HCT116 (cell line): ENCODE data around the gene TMEM240. TPM values are rescaled to one million over a fixed set of nuclear protein-coding genes. Genes with fewer than 3 reads are reported as not detected.

Experiments
- ATAC-seq: fragments of 200-7000 bp; cut with Tn5 transposase; 2 replicates; pipeline ENCODE4 v1.9.1; 2020; ENCODE audit warnings: mild to moderate bottlenecking, moderate library complexity
- BruUV-seq: library from RNA; stranded (reverse); fragments of 400-500 nt; replicated peaks from 2 replicates; lab custom pipeline; 2021; lab: Mats Ljungman, UMichigan
- CTCF ChIA-PET: fragments of 300-600 bp; sonication (Branson Sonifier 250); formaldehyde crosslinking; loops from one replicate; lab custom pipeline; 2021; ENCODE audit warnings: antibody characterized with exemption; lab: Charles Lee
- POLR2A ChIA-PET: fragments of 300-600, 350-600 bp; sonication (Branson Sonifier 250); formaldehyde crosslinking; loops from one replicate; lab custom pipeline; 2021; ENCODE audit warnings: antibody characterized with exemption; lab: Charles Lee
- RAD21 ChIA-PET, 2 experiments: fragments of 300-600 bp; sonication (Branson Sonifier 250); formaldehyde crosslinking; loops; one replicate each; lab custom pipeline; 2023; ENCODE audit warnings: low total read pairs in 2 of 2; ENCODE audit not compliant: uncharacterized antibody in 2 of 2, unreplicated experiment in 2 of 2, low non-redundant PET in 1 of 2; lab: Charles Lee
- DNase-seq: peaks from one replicate; pipeline ENCODE4 v3.0.0-alpha.2; 2010; ENCODE audit warnings: low read depth, low spot score
- H2AFZ ChIP-seq: fragments of 200-600 bp; shearing (Covaris generic), sonication (generic); 2 replicates; pipeline ENCODE4 v1.6.1; 2017; ENCODE audit warnings: low read depth, mixed run types, mixed read lengths, antibody characterized with exemption, low read length; ENCODE audit not compliant: poor library complexity, severe bottlenecking
- H3K27ac ChIP-seq: 2 replicates; pipeline ENCODE4 v1.5.1; 2012; ENCODE audit warnings: low read depth, low read length
- H3K27me3 ChIP-seq: fragments of 200-600 bp; sonication (generic); 2 replicates; pipeline ENCODE4 v1.6.1; 2016; ENCODE audit warnings: mixed run types, low read length, mixed read lengths; ENCODE audit not compliant: insufficient read depth
- H3K36me3 ChIP-seq, 2 experiments: fragments of 200-500 bp in 1 of 2; fragments of 200-600 bp in 1 of 2; sonication (Bioruptor generic) in 1 of 2; sonication (generic) in 1 of 2; 2 replicates each; pipeline versions ENCODE4 v1.5.1 to v1.6.1; 2014 to 2016; ENCODE audit warnings: low read length in 2 of 2, inconsistent platforms in 1 of 2, mixed read lengths in 1 of 2, mixed run types in 1 of 2; ENCODE audit not compliant: insufficient read depth in 2 of 2, control insufficient read depth in 1 of 2
- H3K4me1 ChIP-seq, 2 experiments: fragments of 200-600 bp in 1 of 2; sonication (generic) in 1 of 2; 2 replicates each; pipeline versions ENCODE4 v1.5.1 to v1.6.1; 2012 to 2017; ENCODE audit warnings: low read length in 2 of 2, inconsistent platforms in 1 of 2, mild to moderate bottlenecking in 1 of 2, mixed read lengths in 1 of 2, mixed run types in 1 of 2, moderate library complexity in 1 of 2; ENCODE audit not compliant: insufficient read depth in 2 of 2, control insufficient read depth in 1 of 2
- H3K4me2 ChIP-seq: fragments of 200-600 bp; sonication (generic); 2 replicates; pipeline ENCODE4 v1.6.1; 2017; ENCODE audit warnings: mixed run types, low read length, mixed read lengths
- H3K4me3 ChIP-seq, 2 experiments: fragments of 200-600 bp in 1 of 2; sonication (generic) in 1 of 2; replicated peaks in 1 of 2; 2 replicates each; pipeline ENCODE4 v1.5.1; 2011 to 2016; ENCODE audit warnings: low read length in 2 of 2, control low read depth in 1 of 2, low read depth in 1 of 2, mild to moderate bottlenecking in 1 of 2, mixed read lengths in 1 of 2, mixed run types in 1 of 2
- H3K79me2 ChIP-seq: fragments of 200-600 bp; sonication (generic); 2 replicates; pipeline ENCODE4 v1.6.1; 2017; ENCODE audit warnings: mild to moderate bottlenecking, mixed run types, low read length, moderate library complexity, mixed read lengths; ENCODE audit not compliant: insufficient read depth
- H3K9ac ChIP-seq: fragments of 200-600 bp; sonication (generic); 2 replicates; pipeline ENCODE4 v1.6.1; 2016; ENCODE audit warnings: low read length, mixed read lengths
- H3K9me2 ChIP-seq: fragments of 200-600 bp; sonication (generic), shearing (Covaris generic); 2 replicates; pipeline ENCODE4 v1.6.1; 2017; ENCODE audit warnings: mixed run types, mild to moderate bottlenecking, moderate library complexity; ENCODE audit not compliant: insufficient read depth
- H3K9me3 ChIP-seq, 2 experiments: fragments of 200-500 bp in 1 of 2; fragments of 200-600 bp in 1 of 2; sonication (Bioruptor generic) in 1 of 2; sonication (generic) in 1 of 2; 2 replicates each; pipeline ENCODE4 v1.6.1; 2014 to 2017; ENCODE audit warnings: low read length in 2 of 2, mixed read lengths in 2 of 2, inconsistent platforms in 1 of 2, low read depth in 1 of 2, mild to moderate bottlenecking in 1 of 2, mixed run types in 1 of 2, moderate library complexity in 1 of 2; ENCODE audit not compliant: control insufficient read depth in 1 of 2, insufficient read depth in 1 of 2
- H4K20me1 ChIP-seq: fragments of 200-600 bp; sonication (generic), shearing (Covaris generic); 2 replicates; pipeline ENCODE4 v1.6.1; 2017; ENCODE audit warnings: mixed run types, mild to moderate bottlenecking, moderate library complexity; ENCODE audit not compliant: insufficient read depth
- CBX3 ChIP-seq: IDR thresholded peaks from 2 replicates; pipeline ENCODE4 v1.6.1; 2012; ENCODE audit warnings: low read depth
- ELF1 ChIP-seq: IDR thresholded peaks from 2 replicates; pipeline ENCODE4 v1.6.1; 2012; ENCODE audit warnings: low read depth, borderline replicate concordance
- EZH2 ChIP-seq: fragments of 200-600 bp; sonication (generic); IDR thresholded peaks from 2 replicates; pipeline ENCODE4 v1.6.1; 2017; ENCODE audit warnings: antibody characterized with exemption, mixed run types
- EZH2phosphoT487 ChIP-seq: fragments of 200-600 bp; IDR thresholded peaks from 2 replicates; pipeline ENCODE4 v1.6.1; 2018; ENCODE audit warnings: antibody characterized with exemption, borderline replicate concordance
- POLR2A ChIP-seq: IDR thresholded peaks from 2 replicates; pipeline ENCODE4 v1.7.0; 2011; ENCODE audit warnings: borderline replicate concordance; ENCODE audit not compliant: insufficient read depth, insufficient read length; ENCODE audit errors: extremely low read depth
- RAD21 ChIP-seq: IDR thresholded peaks from 2 replicates; pipeline ENCODE4 v1.6.1; 2012; ENCODE audit warnings: low read depth, mild to moderate bottlenecking
- SIN3A ChIP-seq: IDR thresholded peaks from 2 replicates; pipeline ENCODE4 v1.6.1; 2012; ENCODE audit warnings: low read depth
- SRF ChIP-seq: IDR thresholded peaks from 2 replicates; pipeline ENCODE4 v1.6.1; 2012; ENCODE audit warnings: low read depth
- ZFX ChIP-seq: fragments of 450-650 bp; IDR thresholded peaks from 2 replicates; pipeline ENCODE4 v1.6.1; 2017
- intact Hi-C: fragments of 100-400 bp; cut with micrococcal nuclease; formaldehyde crosslinking; loops from 2 replicates; pipeline ENCODE4 v1.10.0; 2022
- total RNA-seq: library from RNA; stranded (reverse); gene quantifications from one replicate; pipeline ENCODE4 v1.2.1, GENCODE V29; 2021; ENCODE audit not compliant: unreplicated experiment
- TF ChIP-seq, protein P1 (sequence below): IDR thresholded peaks from 2 replicates; pipeline ENCODE4 v1.6.1; 2012
- TF ChIP-seq, protein P2 (sequence below): IDR thresholded peaks from 2 replicates; pipeline ENCODE4 v1.6.1; 2011; ENCODE audit warnings: mild to moderate bottlenecking, low read length, moderate library complexity; ENCODE audit not compliant: insufficient replicate concordance; ENCODE audit errors: extremely low read depth
- TF ChIP-seq, protein P3 (sequence below): IDR thresholded peaks from 2 replicates; pipeline ENCODE4 v1.6.1; 2012
- TF ChIP-seq, protein P4 (sequence below): IDR thresholded peaks from 2 replicates; pipeline ENCODE4 v1.6.1; 2012; ENCODE audit warnings: low read depth

Gene TMEM240
- total RNA-seq, 1 experiment from 2014 or later, result 2.3 TPM

DNA sequence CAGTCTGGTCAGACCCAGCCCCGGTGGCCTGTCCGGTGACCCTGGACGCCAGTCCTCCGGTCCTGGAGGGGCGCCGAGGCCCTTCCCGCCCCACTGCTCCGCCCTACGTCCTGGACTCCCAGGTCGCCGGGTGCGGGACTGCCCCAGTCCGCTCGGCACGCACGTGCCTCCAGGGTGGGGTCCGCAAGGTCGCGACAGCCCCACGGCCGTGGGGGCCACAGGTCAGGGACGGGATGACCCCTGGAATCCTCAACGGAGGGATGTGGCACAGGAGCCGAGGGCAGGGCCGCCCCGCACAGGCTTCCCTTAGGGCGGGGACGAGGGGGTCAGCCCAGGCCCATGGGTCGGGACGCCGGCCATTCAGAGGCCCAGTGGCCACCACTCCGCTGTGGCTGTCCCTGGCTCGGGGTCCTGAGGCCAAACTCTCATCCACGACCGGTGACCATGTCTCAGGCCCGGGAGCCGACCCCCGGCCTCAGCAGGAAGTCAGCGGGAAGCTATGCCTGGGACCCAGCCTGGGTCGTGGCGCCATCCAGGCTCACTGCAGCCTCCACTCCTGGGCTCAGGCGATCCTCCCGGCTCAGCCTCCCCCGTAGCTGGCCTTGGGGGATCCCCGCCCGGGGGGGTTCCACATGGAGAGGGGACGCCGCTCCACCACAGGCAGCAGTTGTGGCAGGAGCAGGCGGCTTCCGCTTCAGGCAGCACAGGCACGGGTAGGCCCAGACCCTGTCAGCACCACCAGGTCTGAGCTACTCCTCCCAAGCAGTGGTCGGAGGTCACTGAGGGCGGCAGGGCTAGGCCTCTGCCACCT, 599 bp upstream of the TMEM240 start:
- ChIA-PET RAD21 (no interaction called here), POLR2A (no interaction called here), CTCF (no interaction called here)
- H3K9ac ChIP-seq, result no peak overlapping the region
- no TSS peak for BruUV-seq
- TF ChIP-seq, protein P1, sequence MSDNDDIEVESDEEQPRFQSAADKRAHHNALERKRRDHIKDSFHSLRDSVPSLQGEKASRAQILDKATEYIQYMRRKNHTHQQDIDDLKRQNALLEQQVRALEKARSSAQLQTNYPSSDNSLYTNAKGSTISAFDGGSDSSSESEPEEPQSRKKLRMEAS, result no peak
- TF ChIP-seq, protein P2, sequence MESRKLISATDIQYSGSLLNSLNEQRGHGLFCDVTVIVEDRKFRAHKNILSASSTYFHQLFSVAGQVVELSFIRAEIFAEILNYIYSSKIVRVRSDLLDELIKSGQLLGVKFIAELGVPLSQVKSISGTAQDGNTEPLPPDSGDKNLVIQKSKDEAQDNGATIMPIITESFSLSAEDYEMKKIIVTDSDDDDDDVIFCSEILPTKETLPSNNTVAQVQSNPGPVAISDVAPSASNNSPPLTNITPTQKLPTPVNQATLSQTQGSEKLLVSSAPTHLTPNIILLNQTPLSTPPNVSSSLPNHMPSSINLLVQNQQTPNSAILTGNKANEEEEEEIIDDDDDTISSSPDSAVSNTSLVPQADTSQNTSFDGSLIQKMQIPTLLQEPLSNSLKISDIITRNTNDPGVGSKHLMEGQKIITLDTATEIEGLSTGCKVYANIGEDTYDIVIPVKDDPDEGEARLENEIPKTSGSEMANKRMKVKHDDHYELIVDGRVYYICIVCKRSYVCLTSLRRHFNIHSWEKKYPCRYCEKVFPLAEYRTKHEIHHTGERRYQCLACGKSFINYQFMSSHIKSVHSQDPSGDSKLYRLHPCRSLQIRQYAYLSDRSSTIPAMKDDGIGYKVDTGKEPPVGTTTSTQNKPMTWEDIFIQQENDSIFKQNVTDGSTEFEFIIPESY, result no peak
- TF ChIP-seq SRF (no peak), EZH2 (no peak), ZFX (no peak), EZH2phosphoT487 (no peak), ELF1 (no peak), CBX3 (no peak), SIN3A (no peak), RAD21 (no peak), POLR2A (no peak)
- TF ChIP-seq, protein P3, sequence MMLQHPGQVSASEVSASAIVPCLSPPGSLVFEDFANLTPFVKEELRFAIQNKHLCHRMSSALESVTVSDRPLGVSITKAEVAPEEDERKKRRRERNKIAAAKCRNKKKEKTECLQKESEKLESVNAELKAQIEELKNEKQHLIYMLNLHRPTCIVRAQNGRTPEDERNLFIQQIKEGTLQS, result no peak
- TF ChIP-seq, protein P4, sequence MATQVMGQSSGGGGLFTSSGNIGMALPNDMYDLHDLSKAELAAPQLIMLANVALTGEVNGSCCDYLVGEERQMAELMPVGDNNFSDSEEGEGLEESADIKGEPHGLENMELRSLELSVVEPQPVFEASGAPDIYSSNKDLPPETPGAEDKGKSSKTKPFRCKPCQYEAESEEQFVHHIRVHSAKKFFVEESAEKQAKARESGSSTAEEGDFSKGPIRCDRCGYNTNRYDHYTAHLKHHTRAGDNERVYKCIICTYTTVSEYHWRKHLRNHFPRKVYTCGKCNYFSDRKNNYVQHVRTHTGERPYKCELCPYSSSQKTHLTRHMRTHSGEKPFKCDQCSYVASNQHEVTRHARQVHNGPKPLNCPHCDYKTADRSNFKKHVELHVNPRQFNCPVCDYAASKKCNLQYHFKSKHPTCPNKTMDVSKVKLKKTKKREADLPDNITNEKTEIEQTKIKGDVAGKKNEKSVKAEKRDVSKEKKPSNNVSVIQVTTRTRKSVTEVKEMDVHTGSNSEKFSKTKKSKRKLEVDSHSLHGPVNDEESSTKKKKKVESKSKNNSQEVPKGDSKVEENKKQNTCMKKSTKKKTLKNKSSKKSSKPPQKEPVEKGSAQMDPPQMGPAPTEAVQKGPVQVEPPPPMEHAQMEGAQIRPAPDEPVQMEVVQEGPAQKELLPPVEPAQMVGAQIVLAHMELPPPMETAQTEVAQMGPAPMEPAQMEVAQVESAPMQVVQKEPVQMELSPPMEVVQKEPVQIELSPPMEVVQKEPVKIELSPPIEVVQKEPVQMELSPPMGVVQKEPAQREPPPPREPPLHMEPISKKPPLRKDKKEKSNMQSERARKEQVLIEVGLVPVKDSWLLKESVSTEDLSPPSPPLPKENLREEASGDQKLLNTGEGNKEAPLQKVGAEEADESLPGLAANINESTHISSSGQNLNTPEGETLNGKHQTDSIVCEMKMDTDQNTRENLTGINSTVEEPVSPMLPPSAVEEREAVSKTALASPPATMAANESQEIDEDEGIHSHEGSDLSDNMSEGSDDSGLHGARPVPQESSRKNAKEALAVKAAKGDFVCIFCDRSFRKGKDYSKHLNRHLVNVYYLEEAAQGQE, result no peak
- no peaks in the 10 kb centered on the region for H3K4me1 ChIP-seq
- no peaks in the 10 kb centered on the region for H3K36me3 ChIP-seq
- ATAC-seq, result no peak
- no peaks in the 10 kb centered on the region for H3K9me2 ChIP-seq
- intact Hi-C loops, result no loop called here
- H2AFZ ChIP-seq, result no peak overlapping the region
- H3K79me2 ChIP-seq, result peaks cover 3% of the 10 kb centered on the region; the same call in 1 of the 2 replicates
- H3K4me2 ChIP-seq, result no peak overlapping the region
- H4K20me1 ChIP-seq, result no peaks in the 10 kb centered on the region
- no peak overlapping the region; the same call in 1 of the 2 replicates for H3K27ac ChIP-seq
- no peak for DNase-seq
- H3K4me3 ChIP-seq, result no peak overlapping the region
- no peaks in the 10 kb centered on the region for H3K9me3 ChIP-seq
- H3K27me3 ChIP-seq, result no peaks in the 10 kb centered on the region
